Erythroblast (primary cell): Measurements from ENCODE around the gene CYBC1.

Source experiments
- GATA1 ChIP-seq: IDR thresholded peaks from 2 replicates; pipeline ENCODE4 v1.6.1; 2011; ENCODE audit warnings: low read depth, mild to moderate bottlenecking, control low read depth, low read length, moderate library complexity
- POLR2A ChIP-seq: IDR thresholded peaks from 2 replicates; pipeline ENCODE4 v1.6.1; 2011; ENCODE audit warnings: mild to moderate bottlenecking, low read length

DNA sequence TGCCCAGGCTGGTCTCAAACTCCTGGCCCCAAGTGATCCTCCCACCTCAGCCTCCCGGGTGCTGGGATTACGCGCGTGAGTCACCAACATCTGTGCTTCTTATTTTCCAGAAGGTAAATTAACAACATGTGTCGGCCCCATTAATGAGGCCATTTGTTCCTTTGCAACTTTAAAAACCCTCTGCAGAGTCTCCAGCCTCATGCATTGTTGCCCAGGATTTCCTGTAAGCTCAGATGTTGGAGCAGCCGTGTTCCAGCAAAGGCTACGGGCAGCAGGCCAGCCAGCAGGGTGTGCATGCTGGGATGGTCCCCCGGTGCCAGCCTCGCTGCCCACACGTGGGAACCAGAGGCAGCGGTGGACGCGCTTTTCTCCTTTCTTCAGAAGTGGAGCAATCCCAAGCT lies 51.5 kb downstream of the CYBC1 start:
- TF ChIP-seq POLR2A (no peak), GATA1 (no peak)
